IMR-90 (cell line): ENCODE measurements around the gene RPS26. TPM values are rescaled to one million over a fixed set of nuclear protein-coding genes. Genes with fewer than 3 reads are reported as not detected.
"Not testable (repeated sequence)": the region's sequence is repeated elsewhere in the genome, so short reads cannot be mapped to it uniquely, and the experiment has no call there.

Experiments used
- ATAC-seq: fragments of 200-7000 bp; cut with Tn5 transposase; 2 replicates; pipeline ENCODE4 v1.9.1; 2020; ENCODE audit warnings: low read depth, mild to moderate bottlenecking, moderate library complexity
- BruUV-seq: library from RNA; stranded (reverse); fragments of 400-500 nt; replicated peaks from 2 replicates; lab custom pipeline; 2021; lab: Mats Ljungman, UMichigan
- CTCF ChIA-PET: fragments of 300-600 bp; formaldehyde crosslinking; extraction: SDS; loops from one replicate; lab custom pipeline; 2021; ENCODE audit warnings: antibody characterized with exemption; lab: Yijun Ruan, JAX
- POLR2A ChIA-PET: fragments of 300-600 bp; sonication (Branson Sonifier 250); formaldehyde crosslinking; loops from one replicate; lab custom pipeline; 2022; ENCODE audit warnings: antibody characterized with exemption; ENCODE audit not compliant: unreplicated experiment; lab: Charles Lee
- DNase-seq: peaks from one replicate; pipeline ENCODE4 v3.0.0; 2013
- H2AFZ ChIP-seq: replicated peaks from 2 replicates; pipeline ENCODE3; 2013; ENCODE audit warnings: low read length, mild to moderate bottlenecking; ENCODE audit not compliant: poor library complexity
- H2AK5ac ChIP-seq: 2 replicates; pipeline ENCODE4 v1.6.1; 2013; ENCODE audit warnings: low read depth, low read length, inconsistent platforms
- H2AK9ac ChIP-seq: replicated peaks from 2 replicates; pipeline ENCODE3; 2013; ENCODE audit warnings: mild to moderate bottlenecking, low read depth, low read length, moderate library complexity; ENCODE audit not compliant: poor library complexity
- H2BK120ac ChIP-seq: 2 replicates; pipeline ENCODE4 v1.6.1; 2013; ENCODE audit warnings: low read depth, low read length, inconsistent platforms
- H2BK15ac ChIP-seq: 3 replicates; pipeline ENCODE4 v1.6.1; 2013; ENCODE audit warnings: low read depth, low read length, inconsistent platforms
- H2BK20ac ChIP-seq: 2 replicates; pipeline ENCODE4 v1.6.1; 2013; ENCODE audit warnings: low read depth, mild to moderate bottlenecking, inconsistent platforms, low read length, moderate library complexity
- H2BK5ac ChIP-seq: 2 replicates; pipeline ENCODE4 v1.6.1; 2013; ENCODE audit warnings: mild to moderate bottlenecking, low read depth, low read length, inconsistent platforms; ENCODE audit not compliant: poor library complexity, severe bottlenecking
- H3K14ac ChIP-seq: replicated peaks from 2 replicates; pipeline ENCODE4 v1.6.1; 2013; ENCODE audit warnings: low read depth, low read length, inconsistent platforms
- H3K18ac ChIP-seq: 2 replicates; pipeline ENCODE4 v1.6.1; 2013; ENCODE audit warnings: low read depth, low read length, control low read depth
- H3K23ac ChIP-seq: 2 replicates; pipeline ENCODE4 v1.6.1; 2013; ENCODE audit warnings: low read depth, low read length, inconsistent platforms
- H3K27ac ChIP-seq: 2 replicates; pipeline ENCODE4 v1.5.1; 2013; ENCODE audit warnings: mild to moderate bottlenecking, control low read depth, low read length; ENCODE audit not compliant: insufficient read depth
- H3K27me3 ChIP-seq: 2 replicates; pipeline ENCODE4 v1.6.1; 2013; ENCODE audit warnings: low read length; ENCODE audit not compliant: control insufficient read depth, insufficient read depth
- H3K36me3 ChIP-seq: 2 replicates; pipeline ENCODE4 v1.6.1; 2013; ENCODE audit warnings: low read length, mixed read lengths; ENCODE audit not compliant: control insufficient read depth, insufficient read depth
- H3K4ac ChIP-seq: 2 replicates; pipeline ENCODE4 v1.6.1; 2013; ENCODE audit warnings: low read depth, low read length, inconsistent platforms
- H3K4me1 ChIP-seq: 2 replicates; pipeline ENCODE4 v1.6.1; 2013; ENCODE audit warnings: low read length, mixed read lengths; ENCODE audit not compliant: control insufficient read depth, insufficient read depth
- H3K4me2 ChIP-seq: 2 replicates; pipeline ENCODE4 v1.6.1; 2013; ENCODE audit warnings: low read depth, mild to moderate bottlenecking, control low read depth, low read length, moderate library complexity
- H3K4me3 ChIP-seq: 2 replicates; pipeline ENCODE4 v1.5.1; 2013; ENCODE audit warnings: low read depth, mild to moderate bottlenecking, control low read depth, low read length, moderate library complexity; ENCODE audit not compliant: insufficient read depth
- H3K56ac ChIP-seq: 2 replicates; pipeline ENCODE4 v1.6.1; 2013; ENCODE audit warnings: low read length, inconsistent platforms; ENCODE audit not compliant: insufficient read depth; ENCODE audit errors: extremely low read depth
- H3K79me1 ChIP-seq, 2 experiments: 2 replicates each; pipeline ENCODE4 v1.6.1; 2013; ENCODE audit warnings: low read length in 2 of 2, inconsistent platforms in 1 of 2, low read depth in 1 of 2
- H3K9ac ChIP-seq: 2 replicates; pipeline ENCODE4 v1.6.1; 2013; ENCODE audit warnings: low read depth, low read length, control low read depth
- H3K9me1 ChIP-seq: 2 replicates; pipeline ENCODE4 v1.6.1; 2013; ENCODE audit warnings: low read length, inconsistent platforms; ENCODE audit not compliant: insufficient read depth
- H3K9me3 ChIP-seq: 2 replicates; pipeline ENCODE4 v1.6.1; 2013; ENCODE audit warnings: low read length; ENCODE audit not compliant: control insufficient read depth, insufficient read depth
- H4K20me1 ChIP-seq: 2 replicates; pipeline ENCODE4 v1.6.1; 2013; ENCODE audit warnings: low read length, inconsistent platforms; ENCODE audit not compliant: insufficient read depth
- H4K5ac ChIP-seq: 2 replicates; pipeline ENCODE4 v1.6.1; 2013; ENCODE audit warnings: mild to moderate bottlenecking, low read depth, low read length, control low read depth
- H4K8ac ChIP-seq, 2 experiments: 2 replicates each; pipeline ENCODE4 v1.6.1; 2013; ENCODE audit warnings: low read depth in 2 of 2, low read length in 2 of 2, control low read depth in 1 of 2, inconsistent platforms in 1 of 2
- H4K91ac ChIP-seq: 2 replicates; pipeline ENCODE4 v1.6.1; 2013; ENCODE audit warnings: low read depth, low read length, inconsistent platforms; ENCODE audit not compliant: insufficient read depth
- MAFK ChIP-seq: IDR thresholded peaks from 2 replicates; pipeline ENCODE4 v1.6.1; 2012; ENCODE audit warnings: low read depth, low read length, improper control_type of control experiment
- POLR2A ChIP-seq: IDR thresholded peaks from 2 replicates; pipeline ENCODE4 v1.6.1; 2012; ENCODE audit warnings: mild to moderate bottlenecking, low read depth, low read length
- WGBS, 2 experiments: methylation state at CpG; one replicate each; pipeline versions ENCODE4 v1.1.5 to v1.1.7; 2013; ENCODE audit warnings: missing lambda C conversion rate in 2 of 2; ENCODE audit not compliant: insufficient read length in 1 of 2; ENCODE audit errors: extremely low coverage in 2 of 2; 5-methylcytosine and 5-hydroxymethylcytosine counted together
- dilution Hi-C: fragments of 300-500 bp; cut with HindIII; formaldehyde crosslinking; loops from one replicate; pipeline ENCODE4 v1.14.3; 2018; ENCODE audit warnings: low sequenced_read_pairs; ENCODE audit not compliant: unreplicated experiment
- in situ Hi-C: fragments of 300-500 bp; cut with MboI; formaldehyde crosslinking; loops from 3 replicates; pipeline ENCODE4 v1.14.3; 2019; ENCODE audit warnings: low sequenced_read_pairs, inconsistent platforms, mixed read lengths
- intact Hi-C: fragments of 100-400 bp; cut with micrococcal nuclease; formaldehyde crosslinking; loops from 2 replicates; pipeline ENCODE4 v1.10.0; 2022
- polyA plus RNA-seq, 3 experiments: library from polyadenylated mRNA; depleted of rRNA; stranded (reverse); fragments of >200 nt; gene quantifications; 2 replicates each; pipeline ENCODE4 v1.2.3, GENCODE V29; 2012; ENCODE audit warnings: low replicate concordance in 1 of 3
- total RNA-seq: library from RNA; depleted of rRNA; stranded (reverse); fragments of >200 nt; gene quantifications from 2 replicates; pipeline ENCODE4 v1.2.3, GENCODE V29; 2012

Gene RPS26
- total and polyA plus RNA-seq, 2 of the 4 experiments (the other 2 are of a cell fraction), result 307 to 1,824 TPM

DNA sequence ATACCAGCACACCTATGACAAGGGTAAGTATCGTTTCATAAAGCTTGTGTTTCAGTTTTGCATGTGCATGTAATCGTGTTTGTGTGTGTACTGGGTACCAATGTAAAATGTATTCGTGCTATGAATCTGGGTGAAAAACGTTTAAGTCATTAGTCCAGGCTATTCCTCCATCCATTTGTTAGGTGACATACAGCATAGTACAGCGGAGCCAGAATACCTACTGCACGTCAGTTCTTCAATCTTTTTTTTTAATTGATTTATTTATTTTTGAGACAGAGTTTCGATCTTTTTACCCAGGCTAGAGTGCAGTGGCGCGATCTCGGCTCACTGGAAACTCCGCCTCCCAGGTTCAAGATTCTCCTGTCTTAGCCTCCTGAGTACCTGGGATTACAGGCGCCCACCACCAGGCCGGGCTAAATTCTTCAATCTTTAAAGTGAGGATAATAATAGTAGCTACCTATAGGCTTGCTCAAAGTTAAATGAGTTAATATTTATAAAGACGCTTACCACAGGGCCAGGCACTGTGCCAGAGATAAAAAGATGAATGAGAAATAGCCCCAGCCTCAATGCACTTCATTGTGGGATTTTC is 661 bp upstream of the RPS26 start (continued):
- TF ChIP-seq POLR2A (no peak), MAFK (no peak)

DNA sequence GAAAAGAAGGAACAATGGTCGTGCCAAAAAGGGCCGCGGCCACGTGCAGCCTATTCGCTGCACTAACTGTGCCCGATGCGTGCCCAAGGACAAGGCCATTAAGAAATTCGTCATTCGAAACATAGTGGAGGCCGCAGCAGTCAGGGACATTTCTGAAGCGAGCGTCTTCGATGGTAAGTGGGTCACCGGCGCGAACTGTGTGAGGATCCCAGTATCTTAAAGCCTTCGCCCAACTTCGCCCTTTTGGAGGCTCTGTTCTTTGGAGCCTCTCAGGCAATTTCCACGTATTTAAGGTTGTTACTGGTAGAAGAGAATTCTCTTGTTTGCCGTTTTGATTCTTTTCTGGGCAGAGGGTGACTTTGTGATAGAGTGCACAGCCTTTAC is 704 bp downstream of the RPS26 start:
- H4K91ac ChIP-seq, H3K4me1 ChIP-seq, H3K18ac ChIP-seq, H3K9me3 ChIP-seq, POLR2A ChIA-PET, dilution Hi-C loops, H3K27me3 ChIP-seq, DNase-seq, H3K9me1 ChIP-seq, CTCF ChIA-PET, H4K5ac ChIP-seq, in situ Hi-C loops, H2BK120ac ChIP-seq, ATAC-seq, H2BK15ac ChIP-seq, H2BK20ac ChIP-seq: not testable (repeated sequence)
- Histone ChIP-seq H4K20me1 (peaks cover 28% of the 10 kb centered on the region), H3K14ac (peak overlapping the region; percentile 97), H3K4ac (peak overlapping the region; percentile 96), H2AFZ (peak overlapping the region; percentile 91), H3K27ac (peak overlapping the region; percentile 90), H3K23ac (peak overlapping the region; percentile 94), H2BK5ac (peak overlapping the region; percentile 96), H3K4me3 (peak overlapping the region; percentile 93), H3K36me3 (peaks cover 23% of the 10 kb centered on the region), H3K4me2 (peak overlapping the region; percentile 99), H4K8ac (peak overlapping the region; percentile 80 to 99), H2AK9ac (peak overlapping the region; percentile 100), H2AK5ac (peak overlapping the region; percentile 82), H3K9ac (peak overlapping the region; percentile 97), H3K79me1 (peaks cover 9 to 38% of the 10 kb centered on the region in 2 experiments), H3K56ac (peak overlapping the region; percentile 100)
- intact Hi-C loops, result loop anchor here (5.0 to 10.0 kb wide), 2 partner anchors 228 to 305 kb away; partner anchors contain the start of genes ORMDL2 and SARNP
- BruUV-seq, result TSS peak; percentile 90
- WGBS, 2 experiments, result 10% methylated on average over 3 of the region's 20 CpGs; no CpG with 5 or more reads in 1 of the 2 experiments
